GM15510 (cell line): ENCODE results near the gene MILR1.

Experiments used
- POLR2A ChIP-seq: IDR thresholded peaks from 3 replicates; pipeline ENCODE4 v1.6.1; 2011; ENCODE audit warnings: borderline replicate concordance; ENCODE audit not compliant: insufficient read length; ENCODE audit errors: extremely low read depth

Gene MILR1, protein sequence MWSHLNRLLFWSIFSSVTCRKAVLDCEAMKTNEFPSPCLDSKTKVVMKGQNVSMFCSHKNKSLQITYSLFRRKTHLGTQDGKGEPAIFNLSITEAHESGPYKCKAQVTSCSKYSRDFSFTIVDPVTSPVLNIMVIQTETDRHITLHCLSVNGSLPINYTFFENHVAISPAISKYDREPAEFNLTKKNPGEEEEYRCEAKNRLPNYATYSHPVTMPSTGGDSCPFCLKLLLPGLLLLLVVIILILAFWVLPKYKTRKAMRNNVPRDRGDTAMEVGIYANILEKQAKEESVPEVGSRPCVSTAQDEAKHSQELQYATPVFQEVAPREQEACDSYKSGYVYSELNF

DNA sequence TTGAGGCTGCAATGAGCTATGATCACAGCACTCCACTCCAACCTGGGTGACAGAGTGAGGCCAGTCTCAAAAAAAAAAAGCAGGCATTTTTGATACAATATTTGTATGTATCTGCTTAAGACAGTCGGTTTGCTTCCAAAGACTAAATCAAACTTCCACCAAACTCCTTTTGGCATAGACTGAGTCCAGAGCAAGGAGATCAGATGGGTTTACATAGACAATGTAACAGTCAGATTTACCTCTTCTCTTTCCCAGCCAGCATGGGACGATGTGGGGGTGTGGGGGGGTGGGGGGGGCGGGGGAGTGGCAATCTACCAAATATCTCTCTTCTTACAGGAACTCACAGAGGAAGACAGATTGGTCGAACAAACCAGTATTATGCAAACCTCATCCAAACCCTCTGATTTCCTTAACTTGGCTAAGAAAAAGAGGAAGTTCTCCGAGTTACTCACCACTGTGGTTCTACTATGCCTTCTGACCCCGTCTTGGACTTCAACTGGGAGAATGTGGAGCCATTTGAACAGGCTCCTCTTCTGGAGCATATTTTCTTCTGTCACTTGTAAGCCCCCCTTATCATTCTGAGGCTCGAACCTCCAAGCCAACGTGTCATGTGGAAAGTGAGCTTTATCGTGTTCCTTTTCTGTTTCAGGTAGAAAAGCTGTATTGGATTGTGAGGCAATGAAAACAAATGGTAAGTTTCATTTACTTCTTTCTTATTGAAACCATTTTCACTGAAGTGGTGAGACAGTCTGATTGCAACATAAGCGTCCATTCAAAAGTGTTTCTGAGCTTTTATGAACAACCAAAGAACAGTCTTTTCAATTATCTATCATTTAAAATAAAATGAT lies at the start of gene MILR1:
MILR1 (plus strand) TSS at position 451 of the 848 bp plus-strand sequence; CDS start at position 505, 54 bp downstream.
- no peak for TF ChIP-seq POLR2A

DNA sequence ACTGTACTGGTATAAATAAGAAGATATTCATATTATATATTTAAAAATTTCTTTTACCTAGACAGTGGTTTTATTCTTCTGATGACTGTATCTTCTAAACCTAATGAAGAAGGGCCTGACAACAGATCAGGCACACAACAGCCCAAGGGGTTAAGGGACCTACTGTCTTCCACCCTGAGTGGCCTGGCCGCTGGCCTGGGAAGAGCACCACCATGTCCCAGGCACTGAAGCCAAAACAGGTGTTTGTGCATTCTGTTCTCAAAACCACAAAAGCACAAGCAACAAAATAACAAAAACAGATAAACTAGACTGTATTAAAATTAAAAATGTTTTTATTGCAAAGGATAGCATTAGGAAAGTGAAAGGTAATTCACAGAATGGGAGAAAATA lies 49.2 kb upstream of the MILR1 start:
- no peak for TF ChIP-seq POLR2A

DNA sequence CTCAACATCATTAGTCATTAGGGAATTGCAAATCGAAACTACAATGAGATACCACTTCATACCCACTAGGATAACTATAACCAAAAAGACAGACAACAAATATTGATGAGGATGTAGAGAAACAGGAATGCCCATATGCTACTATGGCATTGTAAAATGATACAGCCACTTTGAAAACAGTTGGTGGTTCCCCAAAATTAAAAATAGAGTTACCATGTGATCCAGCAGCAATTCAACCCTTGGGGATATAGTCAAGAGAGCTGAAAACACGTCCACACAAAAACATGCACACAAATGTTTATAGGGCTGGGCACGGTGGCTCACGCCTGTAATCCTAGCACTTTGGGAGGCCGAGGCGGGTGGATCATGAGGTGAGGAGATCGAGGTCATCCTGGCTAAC lies 48.3 kb upstream of the MILR1 start:
- no peak for TF ChIP-seq POLR2A

DNA sequence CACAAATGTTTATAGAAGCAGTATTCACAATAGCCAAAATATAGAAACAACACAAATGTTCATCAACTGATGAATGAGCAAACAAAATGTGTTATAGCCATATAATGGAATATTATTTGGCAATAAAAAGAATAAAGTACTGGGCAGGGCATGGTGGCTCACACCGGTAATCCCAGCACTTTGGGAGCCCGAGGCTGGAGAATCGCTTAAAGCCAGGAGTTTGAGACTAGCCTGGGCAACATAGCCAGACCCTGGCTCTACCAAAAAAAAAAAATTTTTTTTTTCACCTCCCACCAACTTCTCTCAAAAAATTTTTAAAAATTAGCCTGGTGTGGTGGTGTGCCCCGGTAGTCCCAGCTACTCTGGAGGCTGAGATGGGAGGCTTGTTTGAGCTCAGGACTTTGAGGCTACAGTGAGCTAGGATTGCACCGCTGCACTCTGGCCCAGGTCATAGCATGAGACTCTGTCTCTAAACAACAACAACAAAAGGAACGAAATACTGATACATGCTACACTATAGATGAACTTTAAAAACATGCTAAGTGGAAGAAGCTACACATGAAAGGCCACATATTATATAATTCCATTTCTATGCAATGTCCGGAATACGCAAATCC lies 47.6 kb upstream of the MILR1 start:
- no peak for TF ChIP-seq POLR2A

DNA sequence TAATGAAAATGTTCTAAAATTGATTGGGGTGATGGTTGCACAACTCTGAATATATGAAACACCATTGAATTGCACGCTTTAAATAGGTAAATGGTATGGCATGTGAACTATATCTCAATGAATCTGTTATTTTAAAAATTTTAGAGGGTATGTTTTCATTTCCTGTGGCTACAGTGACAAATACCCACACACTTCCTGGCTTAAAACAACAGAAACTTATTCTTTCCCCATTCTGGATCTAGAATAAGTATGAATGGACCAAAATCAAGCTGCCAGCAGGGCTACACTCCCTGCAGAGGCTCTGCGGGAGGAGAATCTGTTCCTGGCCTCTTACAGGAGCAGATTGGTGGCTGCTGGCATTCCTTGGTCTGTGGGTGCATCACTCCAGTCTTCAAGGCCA lies 47.0 kb upstream of the MILR1 start:
- no peak for TF ChIP-seq POLR2A

DNA sequence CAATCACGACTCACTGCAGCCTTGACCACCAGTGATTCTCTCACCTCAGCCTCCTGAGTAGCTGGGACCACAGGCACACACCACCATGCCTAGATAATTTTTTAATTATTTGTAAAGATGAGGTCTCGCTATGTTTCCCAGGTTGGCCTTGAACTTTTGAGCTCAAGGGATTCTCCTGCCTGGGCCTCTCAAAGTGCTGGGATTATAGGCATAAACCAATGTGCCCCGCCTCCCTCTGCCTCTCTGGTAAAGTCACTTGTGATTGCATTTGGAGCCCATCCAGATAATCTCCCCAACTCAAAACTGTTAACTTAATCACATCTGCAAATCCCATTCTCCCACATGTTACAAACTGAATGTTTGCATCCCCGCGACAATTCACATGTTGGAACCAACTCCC lies 46.4 kb upstream of the MILR1 start:
- no peak for TF ChIP-seq POLR2A

DNA sequence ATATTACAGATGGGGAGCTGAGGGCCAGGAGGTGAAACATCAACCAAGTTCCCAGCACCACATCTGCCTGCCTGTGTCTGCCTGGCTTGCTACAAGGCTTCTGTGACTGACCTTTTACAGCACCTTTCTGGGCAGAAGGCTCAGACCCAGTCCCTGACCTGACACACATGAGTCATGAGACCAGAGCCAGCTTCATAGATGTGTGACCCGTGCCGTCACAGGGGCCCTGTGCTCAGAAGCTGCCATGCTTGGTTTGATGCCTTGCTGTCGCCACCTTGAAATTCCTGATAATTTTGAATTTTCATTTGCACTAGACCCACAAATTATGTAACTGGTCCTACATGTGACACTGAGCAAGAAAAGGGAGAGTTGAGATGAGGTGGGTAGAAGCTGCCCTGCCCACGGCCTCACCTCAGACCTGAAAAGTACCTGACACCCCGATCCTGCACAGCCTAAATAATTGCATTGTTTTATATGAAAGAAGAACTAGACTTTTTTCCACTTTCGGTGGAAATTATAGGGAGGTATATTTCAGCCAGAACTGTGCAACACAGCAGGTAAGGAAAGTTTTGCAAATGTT lies 44.9 kb upstream of the MILR1 start:
- TF ChIP-seq POLR2A = no peak

DNA sequence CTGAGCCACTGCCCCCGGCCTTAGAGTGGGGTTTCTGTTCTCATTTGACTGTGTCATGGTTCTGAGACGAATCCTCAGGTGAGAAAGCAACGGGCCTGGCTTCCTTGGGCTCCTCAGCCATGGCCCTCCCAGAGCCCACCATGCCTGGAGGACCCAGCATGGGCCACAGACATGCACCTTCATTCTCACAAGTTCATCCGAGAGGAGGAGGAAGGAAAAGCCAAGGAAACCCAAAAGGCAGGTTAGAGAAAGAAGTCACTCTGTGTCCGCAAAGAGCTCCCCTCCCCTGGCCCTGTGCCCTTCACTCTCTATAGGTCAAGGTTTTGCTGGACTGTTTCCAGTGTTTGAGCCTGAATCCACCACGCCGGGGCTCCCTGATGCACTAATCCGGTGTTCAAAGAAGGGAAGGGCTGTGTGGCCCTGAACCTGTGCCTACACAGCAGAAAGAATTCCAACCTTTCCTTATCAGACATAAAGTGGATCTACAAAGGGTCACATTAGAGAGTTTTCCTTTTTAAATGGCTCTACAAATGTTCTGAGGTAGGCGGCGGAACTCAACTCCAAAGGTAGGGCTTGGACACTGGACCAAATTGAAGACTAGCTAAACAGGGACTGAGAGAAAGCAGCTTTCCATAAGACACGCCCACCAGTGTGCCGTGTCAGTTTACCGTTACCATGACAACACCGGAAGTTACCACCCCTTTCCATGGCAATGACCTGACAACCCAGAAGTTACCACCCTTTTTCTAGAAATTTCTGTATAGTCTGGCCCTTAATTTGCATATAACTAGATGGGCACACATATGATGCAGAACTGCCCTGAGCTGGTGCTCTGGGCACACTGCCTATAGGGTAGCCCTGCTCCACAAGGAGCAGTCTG lies 42.4 kb upstream of the MILR1 start:
- TF ChIP-seq POLR2A = no peak

DNA sequence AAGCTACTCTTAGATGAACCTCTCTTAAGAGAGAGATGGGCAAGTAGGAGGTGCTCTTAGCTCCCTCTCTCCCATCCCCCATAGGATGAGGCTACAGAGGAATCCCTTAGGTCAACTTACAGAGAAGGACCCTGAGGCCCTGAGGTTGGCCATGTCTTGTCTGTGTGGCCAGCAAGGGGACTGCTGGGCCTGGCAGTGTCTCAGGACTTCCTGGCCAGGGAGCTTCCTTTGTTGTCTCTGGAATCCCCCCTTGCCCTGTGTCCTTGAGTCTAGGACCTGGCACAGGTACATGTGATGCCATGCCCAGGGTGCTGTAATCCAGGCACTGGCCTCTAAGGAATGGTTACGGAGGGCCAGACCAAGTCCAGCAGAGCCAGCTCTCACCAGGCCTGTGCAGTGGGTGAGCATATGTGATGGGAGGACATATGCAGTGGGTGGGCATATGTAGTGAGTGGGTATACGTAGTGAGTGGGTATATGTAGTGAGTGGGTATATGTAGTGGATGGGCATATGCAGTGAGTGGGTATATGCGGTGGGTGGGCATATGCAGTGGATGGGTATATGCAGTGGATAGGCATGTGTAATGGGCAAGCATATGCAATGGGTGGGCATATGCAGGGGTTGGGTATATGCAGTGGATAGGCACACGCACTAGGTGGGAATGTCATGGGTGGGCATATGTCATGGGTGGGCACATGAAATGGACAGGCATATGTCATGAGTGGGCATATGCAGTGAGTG lies 38.0 kb upstream of the MILR1 start:
- TF ChIP-seq POLR2A = no peak

DNA sequence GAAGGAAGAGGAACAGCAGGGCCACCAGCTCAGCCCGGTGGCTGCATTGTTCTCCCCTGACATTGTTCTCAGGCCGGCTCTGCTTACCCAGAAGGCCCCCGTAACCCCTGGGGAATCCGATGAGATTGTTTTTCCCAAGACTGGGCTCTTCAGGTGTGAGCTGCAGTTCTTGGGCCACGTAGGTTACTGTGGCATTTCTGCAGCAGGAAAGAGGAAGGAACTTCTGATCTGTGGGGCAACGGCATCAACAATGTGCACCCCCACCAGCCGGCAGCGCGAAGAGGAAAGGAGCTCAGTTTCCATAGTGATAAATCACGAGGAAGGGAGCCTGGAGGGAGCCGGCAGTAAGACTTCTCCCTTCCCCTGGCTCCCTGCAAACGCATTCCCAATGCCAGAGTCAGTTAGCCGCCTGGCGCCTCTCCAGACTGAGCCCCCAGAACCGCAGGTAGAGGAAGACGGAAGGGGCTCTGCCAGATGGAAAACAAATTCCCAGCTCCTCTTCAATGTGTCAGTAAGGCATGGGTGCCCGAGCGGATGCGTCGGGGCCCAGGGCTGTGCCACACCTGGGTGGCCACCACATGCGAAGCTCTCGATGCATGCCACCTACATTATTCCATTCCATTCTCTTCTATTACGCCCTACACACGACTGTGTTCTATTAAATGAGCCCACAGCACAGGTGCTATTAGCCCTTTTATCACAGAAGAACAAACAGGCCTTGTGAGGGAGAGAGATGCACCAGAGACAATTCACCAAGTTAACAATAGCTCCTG lies 36.7 kb upstream of the MILR1 start:
- no peak for TF ChIP-seq POLR2A

DNA sequence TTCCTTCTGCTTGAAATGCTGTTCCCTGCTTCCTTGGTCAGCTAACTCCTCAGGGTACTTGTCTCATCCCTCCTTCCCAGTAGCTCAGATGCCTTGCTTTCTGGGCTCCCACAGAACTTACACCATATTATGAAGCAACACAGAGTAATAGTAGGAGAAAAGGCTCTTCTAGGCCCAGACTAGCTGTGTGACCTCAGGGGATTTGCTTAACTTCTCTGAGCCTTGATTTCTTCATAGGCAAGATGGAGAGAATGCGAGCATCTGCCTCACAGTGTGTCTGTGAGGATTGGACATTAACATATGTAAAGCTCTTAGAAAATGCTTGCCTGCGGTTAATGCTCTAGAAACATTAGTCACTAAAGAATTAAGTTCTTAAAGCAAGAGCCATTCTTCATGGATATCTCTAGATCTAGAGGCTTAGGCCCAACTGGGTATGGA lies 36.0 kb upstream of the MILR1 start:
- TF ChIP-seq POLR2A = no peak

DNA sequence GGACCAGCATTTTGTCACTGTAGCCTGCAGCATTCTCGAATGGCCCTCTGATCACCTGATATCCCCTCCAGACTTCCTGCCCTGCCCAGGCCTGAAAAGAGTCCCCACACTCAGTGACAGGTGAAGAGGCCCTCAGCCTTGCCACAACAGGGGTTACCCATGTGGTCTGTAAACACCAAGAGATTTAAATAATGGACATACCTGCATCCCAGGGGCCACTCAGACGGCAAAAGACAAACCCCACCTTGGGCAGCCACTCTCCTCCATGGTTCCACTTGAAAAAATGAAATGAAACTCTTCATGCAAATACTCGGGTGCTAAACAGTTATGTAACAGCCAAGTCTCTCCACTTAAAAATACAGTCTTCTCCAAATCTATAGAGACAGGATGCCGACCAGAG lies 35.4 kb upstream of the MILR1 start:
- no peak for TF ChIP-seq POLR2A
